Activated CD4-positive, alpha-beta memory T cell treated with anti-CD3 and anti-CD28 coated beads, Interleukin-2, amount 10 ng/mL, durations not matched to agents 7 days and 5 days (primary cell): ENCODE data around the gene FOXP1. TPM values are rescaled to one million over a fixed set of nuclear protein-coding genes. Genes with fewer than 3 reads are reported as not detected.

Experiments used
- CTCF ChIA-PET: fragments of 350-600 bp; sonication (Branson Sonifier 250); formaldehyde crosslinking; loops from one replicate; lab custom pipeline; 2021; ENCODE audit warnings: antibody characterized with exemption, inconsistent platforms; lab: Charles Lee
- POLR2A ChIA-PET: fragments of 350-600 bp; sonication (Branson Sonifier 250); formaldehyde crosslinking; loops from one replicate; lab custom pipeline; 2021; ENCODE audit warnings: antibody characterized with exemption; lab: Charles Lee
- DNase-seq: peaks from one replicate; pipeline ENCODE4 v3.0.0-alpha.2; 2020
- H3K27ac Mint-ChIP-seq: one replicate; pipeline ENCODE4 v1.8.0; 2021; ENCODE audit warnings: mild to moderate bottlenecking, mixed read lengths
- H3K27me3 Mint-ChIP-seq: one replicate; pipeline ENCODE4 v1.8.0; 2021; ENCODE audit warnings: mixed read lengths
- H3K36me3 Mint-ChIP-seq: one replicate; pipeline ENCODE4 v1.8.0; 2021; ENCODE audit warnings: low read depth, mixed read lengths
- H3K4me1 Mint-ChIP-seq: one replicate; pipeline ENCODE4 v1.8.0; 2021; ENCODE audit warnings: mixed read lengths
- H3K4me3 Mint-ChIP-seq: one replicate; pipeline ENCODE4 v1.8.0; 2021; ENCODE audit warnings: mild to moderate bottlenecking, mixed read lengths
- H3K9me3 Mint-ChIP-seq: one replicate; pipeline ENCODE4 v1.8.0; 2021; ENCODE audit warnings: mixed read lengths
- total RNA-seq, 2 experiments: library from RNA; stranded (reverse); gene quantifications; one replicate each; pipeline ENCODE4 v1.2.3, GENCODE V29; 2021

FOXP1 gene
- total RNA-seq, 2 experiments from 2014 or later: 71.3 to 76.9 TPM

- POLR2A ChIA-PET: interaction anchor here (0.7 to 5.7 kb wide), 6 partner anchors 8 to 310 kb away, joined by 3 to 47 read pairs (median 4); no protein-coding TSS in a partner anchor
- peak; percentile 42 for DNase-seq
- Mint-ChIP-seq H3K27ac (peak overlapping the region; percentile 76), H3K4me1 (peaks cover 92% of the 10 kb centered on the region), H3K4me3 (no peak overlapping the region), H3K36me3 (peaks cover 86% of the 10 kb centered on the region), H3K27me3 (no peaks in the 10 kb centered on the region), H3K9me3 (no peaks in the 10 kb centered on the region)
- CTCF ChIA-PET: interaction anchor here (0.6 to 1.2 kb wide), 3 partner anchors 10 to 44 kb away, joined by 3 to 5 read pairs (median 3); no protein-coding TSS in a partner anchor
Measured at GRCh38 chr3:71050538-71051258, 532.8 kb downstream of the FOXP1 start.

- Mint-ChIP-seq H3K4me1 (peaks cover 92% of the 10 kb centered on the region), H3K27ac (peak overlapping the region; percentile 76), H3K36me3 (peaks cover 88% of the 10 kb centered on the region), H3K9me3 (no peaks in the 10 kb centered on the region), H3K4me3 (no peak overlapping the region), H3K27me3 (no peaks in the 10 kb centered on the region)
- CTCF ChIA-PET: interaction anchor here (1.0 to 1.2 kb wide), 2 partner anchors 11 to 43 kb away, joined by 3 to 5 read pairs; no protein-coding TSS in a partner anchor
- DNase-seq: no peak
- POLR2A ChIA-PET: interaction anchor here (1.0 to 5.7 kb wide), 4 partner anchors 8 to 39 kb away, joined by 3 to 47 read pairs (median 10); no protein-coding TSS in a partner anchor
Measured at GRCh38 chr3:71050166-71050537, 533.4 kb downstream of the FOXP1 start.

GRCh38 chr3:71048948-71049347 lies 534.6 kb downstream of the FOXP1 start:
- POLR2A ChIA-PET: interaction anchor here (1.1 to 2.5 kb wide), 2 partner anchors 9 to 14 kb away, joined by 4 to 15 read pairs; no protein-coding TSS in a partner anchor
- CTCF ChIA-PET: interaction anchor here (1.1 kb wide), 1 partner anchor 15 kb away, joined by 5 read pairs; no protein-coding TSS in a partner anchor
- no peaks in the 10 kb centered on the region for H3K27me3 Mint-ChIP-seq
- peaks cover 84% of the 10 kb centered on the region for H3K4me1 Mint-ChIP-seq
- H3K4me3 Mint-ChIP-seq: no peak overlapping the region
- H3K27ac Mint-ChIP-seq: no peak overlapping the region
- H3K36me3 Mint-ChIP-seq: peaks cover 89% of the 10 kb centered on the region
- no peaks in the 10 kb centered on the region for H3K9me3 Mint-ChIP-seq
- no peak for DNase-seq

- Mint-ChIP-seq H3K27ac (no peak overlapping the region), H3K27me3 (no peaks in the 10 kb centered on the region), H3K36me3 (peaks cover 83% of the 10 kb centered on the region), H3K4me1 (peaks cover 74% of the 10 kb centered on the region), H3K9me3 (no peaks in the 10 kb centered on the region), H3K4me3 (no peak overlapping the region)
- CTCF ChIA-PET: interaction anchor here (1.1 kb wide), 1 partner anchor 16 kb away, joined by 5 read pairs; no protein-coding TSS in a partner anchor
- DNase-seq: no peak
- POLR2A ChIA-PET: interaction anchor here (1.0 to 1.8 kb wide), 5 partner anchors 13 to 17 kb away, joined by 3 to 7 read pairs (median 3); no protein-coding TSS in a partner anchor
Measured at GRCh38 chr3:71047616-71048531, 535.7 kb downstream of the FOXP1 start.

- H3K27ac Mint-ChIP-seq: no peak overlapping the region
- H3K9me3 Mint-ChIP-seq: no peaks in the 10 kb centered on the region
Measured at GRCh38 chr3:71046791-71047190, 536.7 kb downstream of the FOXP1 start.

GRCh38 chr3:71045917-71046282 lies 537.6 kb downstream of the FOXP1 start:
- Mint-ChIP-seq H3K4me1 (peaks cover 69% of the 10 kb centered on the region), H3K27ac (peak overlapping the region; percentile 51), H3K36me3 (peaks cover 78% of the 10 kb centered on the region), H3K27me3 (no peaks in the 10 kb centered on the region), H3K9me3 (no peaks in the 10 kb centered on the region), H3K4me3 (no peak overlapping the region)
- ChIA-PET POLR2A (interaction anchor here (1.1 to 1.8 kb wide), 3 partner anchors 15 to 20 kb away, joined by 3 to 7 read pairs (median 4); no protein-coding TSS in a partner anchor), CTCF (no interaction called here)
- no peak for DNase-seq

More at GRCh38 chr3:71046791-71047190, 536.7 kb downstream of the FOXP1 start:
- Mint-ChIP-seq H3K4me3 (no peak overlapping the region), H3K4me1 (peaks cover 70% of the 10 kb centered on the region), H3K36me3 (peaks cover 79% of the 10 kb centered on the region), H3K27me3 (no peaks in the 10 kb centered on the region)
- ChIA-PET CTCF (no interaction called here), POLR2A (interaction anchor here (1.0 to 1.8 kb wide), 4 partner anchors 14 to 18 kb away, joined by 3 to 7 read pairs (median 3); no protein-coding TSS in a partner anchor)
- no peak for DNase-seq

GRCh38 chr3:71045212-71045916 lies 538.2 kb downstream of the FOXP1 start:
- POLR2A ChIA-PET: interaction anchor here (1.1 to 1.8 kb wide), 3 partner anchors 16 to 20 kb away, joined by 3 to 7 read pairs (median 4); no protein-coding TSS in a partner anchor
- Mint-ChIP-seq H3K27me3 (no peaks in the 10 kb centered on the region), H3K4me3 (no peak overlapping the region), H3K36me3 (peaks cover 79% of the 10 kb centered on the region), H3K9me3 (no peaks in the 10 kb centered on the region), H3K4me1 (peaks cover 69% of the 10 kb centered on the region), H3K27ac (no peak overlapping the region)
- no peak for DNase-seq
- CTCF ChIA-PET: no interaction called here

GRCh38 chr3:71042759-71043158 lies 540.8 kb downstream of the FOXP1 start:
- no peak overlapping the region for H3K4me3 Mint-ChIP-seq

GRCh38 chr3:71041371-71041770 lies 542.2 kb downstream of the FOXP1 start:
- no peak for DNase-seq
- H3K36me3 Mint-ChIP-seq: peaks cover 77% of the 10 kb centered on the region
- peaks cover 53% of the 10 kb centered on the region for H3K4me1 Mint-ChIP-seq
- no peak overlapping the region for H3K27ac Mint-ChIP-seq
- POLR2A ChIA-PET: interaction anchor here (1.2 to 1.5 kb wide), 2 partner anchors 13 to 18 kb away, joined by 3 to 6 read pairs; no protein-coding TSS in a partner anchor
- H3K4me3 Mint-ChIP-seq: no peak overlapping the region
- CTCF ChIA-PET: no interaction called here
- no peaks in the 10 kb centered on the region for H3K27me3 Mint-ChIP-seq
- no peaks in the 10 kb centered on the region for H3K9me3 Mint-ChIP-seq

More at GRCh38 chr3:71042759-71043158, 540.8 kb downstream of the FOXP1 start:
- ChIA-PET POLR2A (interaction anchor here (0.9 kb wide), 1 partner anchor 18 kb away, joined by 3 read pairs; no protein-coding TSS in a partner anchor), CTCF (no interaction called here)
- DNase-seq: no peak
- Mint-ChIP-seq H3K9me3 (no peaks in the 10 kb centered on the region), H3K27me3 (no peaks in the 10 kb centered on the region), H3K36me3 (peaks cover 79% of the 10 kb centered on the region), H3K4me1 (peaks cover 64% of the 10 kb centered on the region), H3K27ac (no peak overlapping the region)

GRCh38 chr3:71039332-71039731 lies 544.2 kb downstream of the FOXP1 start:
- Mint-ChIP-seq H3K4me3 (peak overlapping the region; percentile 3), H3K27me3 (no peaks in the 10 kb centered on the region), H3K27ac (peak overlapping the region; percentile 63), H3K4me1 (peaks cover 47% of the 10 kb centered on the region), H3K36me3 (peaks cover 69% of the 10 kb centered on the region), H3K9me3 (no peaks in the 10 kb centered on the region)
- POLR2A ChIA-PET: interaction anchor here (1.0 to 1.5 kb wide), 2 partner anchors 16 to 24 kb away, joined by 3 to 5 read pairs; no protein-coding TSS in a partner anchor
- CTCF ChIA-PET: interaction anchor here (0.9 kb wide), 1 partner anchor 32 kb away, joined by 3 read pairs; no protein-coding TSS in a partner anchor
- peak; percentile 47 for DNase-seq

GRCh38 chr3:71037775-71038174 lies 545.8 kb downstream of the FOXP1 start:
- Mint-ChIP-seq H3K27ac (no peak overlapping the region), H3K36me3 (peaks cover 72% of the 10 kb centered on the region), H3K4me1 (peaks cover 56% of the 10 kb centered on the region)

More at GRCh38 chr3:71037775-71038174, 545.8 kb downstream of the FOXP1 start:
- CTCF ChIA-PET: no interaction called here
- POLR2A ChIA-PET: interaction anchor here (1.5 kb wide), 1 partner anchor 25 kb away, joined by 3 read pairs; no protein-coding TSS in a partner anchor
- no peak for DNase-seq
- Mint-ChIP-seq H3K9me3 (no peaks in the 10 kb centered on the region), H3K27me3 (no peaks in the 10 kb centered on the region), H3K4me3 (no peak overlapping the region)
